ENCODE results near the gene SIRPB1.
"Not testable (repeated sequence)": the region's sequence is repeated elsewhere in the genome, so short reads cannot be mapped to it uniquely, and the experiment has no call there.

SIRPB1 gene

DNA sequence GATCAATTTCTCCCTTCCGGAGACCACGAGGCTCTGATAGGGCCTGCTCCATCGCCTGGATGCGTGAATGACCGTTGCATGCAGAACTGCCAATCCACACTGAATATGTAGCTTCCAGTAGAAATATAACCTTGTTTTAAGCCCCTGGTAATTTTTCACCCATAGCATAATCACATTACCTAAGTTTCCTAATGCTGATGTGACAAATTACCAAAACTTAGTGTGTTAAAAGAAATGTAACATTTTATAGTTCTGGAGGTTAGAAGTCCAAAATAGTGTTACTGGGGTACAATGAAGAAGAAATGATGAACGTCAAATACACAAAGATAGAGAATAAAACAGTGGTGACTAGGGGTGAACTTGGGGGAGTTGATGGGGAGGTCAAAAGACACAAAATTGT, 40.3 kb downstream of the SIRPB1 start:
- H3K27ac ChIP-seq, result no peak overlapping the region
- TF ChIP-seq, protein P1, sequence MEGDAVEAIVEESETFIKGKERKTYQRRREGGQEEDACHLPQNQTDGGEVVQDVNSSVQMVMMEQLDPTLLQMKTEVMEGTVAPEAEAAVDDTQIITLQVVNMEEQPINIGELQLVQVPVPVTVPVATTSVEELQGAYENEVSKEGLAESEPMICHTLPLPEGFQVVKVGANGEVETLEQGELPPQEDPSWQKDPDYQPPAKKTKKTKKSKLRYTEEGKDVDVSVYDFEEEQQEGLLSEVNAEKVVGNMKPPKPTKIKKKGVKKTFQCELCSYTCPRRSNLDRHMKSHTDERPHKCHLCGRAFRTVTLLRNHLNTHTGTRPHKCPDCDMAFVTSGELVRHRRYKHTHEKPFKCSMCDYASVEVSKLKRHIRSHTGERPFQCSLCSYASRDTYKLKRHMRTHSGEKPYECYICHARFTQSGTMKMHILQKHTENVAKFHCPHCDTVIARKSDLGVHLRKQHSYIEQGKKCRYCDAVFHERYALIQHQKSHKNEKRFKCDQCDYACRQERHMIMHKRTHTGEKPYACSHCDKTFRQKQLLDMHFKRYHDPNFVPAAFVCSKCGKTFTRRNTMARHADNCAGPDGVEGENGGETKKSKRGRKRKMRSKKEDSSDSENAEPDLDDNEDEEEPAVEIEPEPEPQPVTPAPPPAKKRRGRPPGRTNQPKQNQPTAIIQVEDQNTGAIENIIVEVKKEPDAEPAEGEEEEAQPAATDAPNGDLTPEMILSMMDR (conservative IDR thresholded peaks at IDR 0.05), result no peak
- no peak for TF ChIP-seq ZFX (IDR thresholded peaks at IDR 0.05)

DNA sequence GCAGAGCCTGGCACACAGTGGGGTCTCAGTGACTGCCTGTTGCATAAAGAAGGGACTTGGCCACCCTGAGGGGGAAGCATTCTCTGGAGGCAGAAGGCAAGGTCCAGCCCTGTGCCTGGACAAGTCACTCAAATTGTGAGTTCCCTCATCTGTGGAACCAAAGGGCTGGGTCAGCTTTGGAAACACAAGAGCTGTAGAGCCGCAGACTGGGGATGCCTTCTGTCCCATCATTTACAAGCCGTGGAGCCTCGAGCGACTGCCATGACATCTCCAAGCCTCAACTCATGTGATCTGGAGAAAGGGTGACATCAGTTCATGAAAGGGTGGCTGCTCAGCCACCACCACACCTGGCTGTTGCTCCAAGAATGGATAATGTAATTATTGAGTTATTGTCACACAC, 41.9 kb downstream of the SIRPB1 start:
- H3K27ac ChIP-seq, result no peak overlapping the region
- TF ChIP-seq ZFX (IDR thresholded peaks at IDR 0.05), result no peak
- TF ChIP-seq, protein P1 (conservative IDR thresholded peaks at IDR 0.05), result no peak

DNA sequence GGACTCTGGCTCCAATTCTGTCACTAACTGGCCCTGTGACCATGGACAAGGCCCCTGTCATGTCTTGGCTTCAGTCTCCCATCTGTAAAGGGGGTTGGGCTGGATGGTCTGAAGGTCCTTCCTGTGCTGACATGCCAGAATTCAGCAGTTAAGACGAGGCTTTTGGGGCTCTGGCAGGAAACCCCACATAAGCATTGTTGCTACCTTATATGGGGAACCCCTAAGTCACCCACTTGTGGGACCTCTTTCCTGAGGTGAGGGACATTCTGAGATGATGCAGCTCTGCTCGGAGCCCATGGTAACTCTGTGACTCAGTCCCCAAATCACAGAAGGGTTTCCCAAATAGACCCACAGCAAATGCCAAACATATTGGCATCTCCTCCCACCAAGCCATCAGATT, 42.5 kb downstream of the SIRPB1 start:
- not testable (repeated sequence) for H3K27ac ChIP-seq

DNA sequence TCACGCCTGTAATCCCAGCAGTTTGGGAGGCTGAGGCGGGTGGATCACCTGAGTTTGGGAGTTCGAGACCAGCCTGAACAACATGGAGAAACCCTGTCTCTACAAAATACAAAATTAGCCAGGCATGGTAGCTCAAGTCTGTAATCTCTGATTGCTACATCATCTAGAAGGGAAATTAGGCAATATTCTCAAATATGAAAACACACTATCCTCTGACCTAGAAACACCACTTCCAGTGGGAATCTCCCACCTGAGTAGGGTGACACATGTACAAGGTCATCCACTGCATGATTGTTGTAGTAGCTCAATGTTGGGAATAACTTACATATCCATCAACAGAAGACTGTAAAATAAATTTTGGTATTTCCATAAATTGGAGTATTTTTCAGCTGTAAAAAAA, 43.2 kb downstream of the SIRPB1 start:
- TF ChIP-seq ZFX (IDR thresholded peaks at IDR 0.05), result no peak
- TF ChIP-seq, protein P1 (conservative IDR thresholded peaks at IDR 0.05), result no peak
- H3K27ac ChIP-seq, result no peak overlapping the region

DNA sequence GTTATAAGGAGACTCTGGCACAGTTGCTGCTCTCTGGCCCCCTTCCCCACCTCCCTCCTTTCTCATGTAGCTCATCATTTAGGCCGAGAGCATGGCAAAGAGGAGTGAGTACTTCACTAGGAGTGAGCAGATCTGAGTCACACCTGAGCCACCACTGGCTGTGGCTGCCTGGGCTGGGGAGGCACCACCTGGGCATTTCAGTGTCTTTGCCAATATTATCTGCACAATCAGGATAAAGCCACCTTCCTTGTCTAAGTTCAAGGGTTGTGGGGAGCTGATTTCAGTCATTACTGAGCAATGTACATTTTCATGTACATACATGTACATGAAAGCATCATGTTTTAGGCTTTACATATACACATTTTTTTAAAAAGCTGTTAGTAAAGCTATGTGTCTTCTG, 43.8 kb downstream of the SIRPB1 start:
- H3K27ac ChIP-seq, result not testable (repeated sequence)

DNA sequence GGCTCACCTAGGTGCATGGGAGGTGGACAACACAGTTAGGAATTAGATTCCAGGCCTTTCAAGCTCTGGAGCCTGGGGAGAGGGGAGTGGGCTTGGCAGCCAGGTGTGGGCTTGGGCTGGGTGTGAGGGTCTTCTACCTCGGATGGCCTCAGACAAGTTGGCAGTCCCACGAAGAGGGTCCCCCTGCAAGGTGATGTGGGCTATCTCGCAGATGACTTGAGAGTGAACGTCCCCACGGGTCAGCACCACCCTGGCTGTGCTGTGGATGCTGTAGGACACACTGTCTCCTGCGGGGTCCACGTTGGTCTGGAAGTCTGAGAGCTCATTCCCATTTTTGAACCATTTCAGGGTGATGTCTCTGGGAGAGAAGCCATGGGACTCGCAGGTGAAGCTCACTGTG, 48.2 kb downstream of the SIRPB1 start:
- H3K27ac ChIP-seq, result not testable (repeated sequence)
